SU-DHL-6 (cell line): ENCODE data around the gene TBC1D1.

Experiments used
- H2AFZ ChIP-seq: fragments of 200-600 bp; sonication (generic); 2 replicates; pipeline ENCODE4 v1.6.1; 2014; ENCODE audit warnings: low read depth, mild to moderate bottlenecking, moderate library complexity, mixed read lengths, antibody characterized with exemption, low read length; ENCODE audit not compliant: severe bottlenecking
- H3F3A ChIP-seq: fragments of 200-600 bp; shearing (Covaris generic); 2 replicates; pipeline ENCODE4 v1.6.0; 2016; ENCODE audit warnings: antibody characterized with exemption, mild to moderate bottlenecking; ENCODE audit not compliant: insufficient read depth
- H3K27ac ChIP-seq: fragments of 200-600 bp; sonication (generic); 2 replicates; pipeline ENCODE4 v1.5.1; 2016; ENCODE audit warnings: low read depth, mild to moderate bottlenecking, low read length, moderate library complexity, mixed read lengths
- H3K27me3 ChIP-seq: fragments of 200-600 bp; sonication (generic), shearing (Covaris generic); 2 replicates; pipeline ENCODE4 v1.6.0; 2014; ENCODE audit warnings: mild to moderate bottlenecking, low read length
- H3K36me3 ChIP-seq: fragments of 200-600 bp; sonication (generic); 2 replicates; pipeline ENCODE4 v1.6.1; 2014; ENCODE audit warnings: mild to moderate bottlenecking, low read length, mixed read lengths
- H3K4me2 ChIP-seq: fragments of 300-600, 200-600 bp; shearing (Covaris generic), sonication (generic); 2 replicates; pipeline ENCODE4 v1.6.0; 2014; ENCODE audit warnings: low read length, low read depth, mild to moderate bottlenecking; ENCODE audit not compliant: poor library complexity, severe bottlenecking
- H3K4me3 ChIP-seq: fragments of 200-600 bp; sonication (generic); 2 replicates; pipeline ENCODE4 v1.5.1; 2014; ENCODE audit warnings: antibody characterized with exemption, low read length, mild to moderate bottlenecking, mixed read lengths; ENCODE audit not compliant: insufficient read depth, poor library complexity, severe bottlenecking
- H3K79me2 ChIP-seq: fragments of 200-600 bp; sonication (generic); 2 replicates; pipeline ENCODE4 v1.6.1; 2014; ENCODE audit warnings: mild to moderate bottlenecking, low read length, moderate library complexity; ENCODE audit not compliant: insufficient read depth
- H3K9ac ChIP-seq: fragments of 200-600 bp; sonication (generic); 2 replicates; pipeline ENCODE4 v1.7.0; 2014; ENCODE audit warnings: mild to moderate bottlenecking, low read length
- H3K9me2 ChIP-seq: fragments of 200-600 bp; sonication (generic); replicated peaks from 2 replicates; pipeline ENCODE4 v1.6.1; 2014; ENCODE audit warnings: low read length; ENCODE audit not compliant: insufficient read depth
- H3K9me3 ChIP-seq: fragments of 200-600 bp; sonication (generic); 2 replicates; pipeline ENCODE4 v1.6.1; 2014; ENCODE audit warnings: low read length, mixed read lengths; ENCODE audit not compliant: insufficient read depth
- H4K20me1 ChIP-seq: fragments of 200-600 bp; sonication (generic); 2 replicates; pipeline ENCODE4 v1.6.1; 2014; ENCODE audit warnings: low read depth, mild to moderate bottlenecking, antibody characterized with exemption, low read length, moderate library complexity, mixed read lengths
- CTCF ChIP-seq: fragments of 200-600 bp; sonication (generic); IDR thresholded peaks from one replicate; pipeline ENCODE4 v1.5.1; 2017; ENCODE audit warnings: antibody characterized with exemption, mild to moderate bottlenecking, low read length, moderate library complexity; ENCODE audit not compliant: insufficient read depth, poor library complexity, severe bottlenecking
- EZH2phosphoT487 ChIP-seq: fragments of 200-600 bp; sonication (generic), shearing (Covaris generic); conservative IDR thresholded peaks from 2 replicates; pipeline ENCODE4 v1.6.1; 2018; ENCODE audit warnings: mild to moderate bottlenecking, antibody characterized with exemption, low read length, moderate library complexity, mixed read lengths

TBC1D1 gene

GRCh38 chr4:37991623-37992410 lies 100.9 kb downstream of the TBC1D1 start:
- Histone ChIP-seq H3K27me3 (no peaks in the 10 kb centered on the region), H2AFZ (no peak overlapping the region), H4K20me1 (no peaks in the 10 kb centered on the region), H3K79me2 (peaks cover 8% of the 10 kb centered on the region; the same call in 1 of the 2 replicates), H3K9me3 (no peaks in the 10 kb centered on the region), H3F3A (peaks cover 4% of the 10 kb centered on the region; the same call in 1 of the 2 replicates), H3K9me2 (no peaks in the 10 kb centered on the region), H3K4me2 (no peak overlapping the region), H3K27ac (peak overlapping the region; percentile 6; the same call in 1 of the 2 replicates), H3K36me3 (no peaks in the 10 kb centered on the region), H3K9ac (no peak overlapping the region), H3K4me3 (no peak overlapping the region)
- TF ChIP-seq EZH2phosphoT487 (no peak), CTCF (no peak)

GRCh38 chr4:37993806-37994205 lies 102.9 kb downstream of the TBC1D1 start:
- Histone ChIP-seq H3K27me3 (no peaks in the 10 kb centered on the region), H3F3A (peaks cover 4% of the 10 kb centered on the region; the same call in 1 of the 2 replicates), H3K9me3 (no peaks in the 10 kb centered on the region), H3K4me3 (no peak overlapping the region), H4K20me1 (no peaks in the 10 kb centered on the region), H3K9ac (no peak overlapping the region), H2AFZ (no peak overlapping the region), H3K4me2 (no peak overlapping the region), H3K79me2 (peaks cover 16% of the 10 kb centered on the region), H3K36me3 (no peaks in the 10 kb centered on the region), H3K27ac (no peak overlapping the region), H3K9me2 (no peaks in the 10 kb centered on the region)
- TF ChIP-seq CTCF (no peak), EZH2phosphoT487 (no peak)

- TF ChIP-seq EZH2phosphoT487 (no peak), CTCF (no peak)
- Histone ChIP-seq H3K9ac (no peak overlapping the region), H3K9me2 (no peaks in the 10 kb centered on the region), H3K4me3 (no peak overlapping the region), H3K4me2 (no peak overlapping the region), H3K27ac (no peak overlapping the region), H3F3A (peaks cover 3% of the 10 kb centered on the region; the same call in 1 of the 2 replicates), H3K9me3 (no peaks in the 10 kb centered on the region), H4K20me1 (no peaks in the 10 kb centered on the region), H3K79me2 (peaks cover 17% of the 10 kb centered on the region), H2AFZ (no peak overlapping the region), H3K27me3 (no peaks in the 10 kb centered on the region), H3K36me3 (no peaks in the 10 kb centered on the region)
These were observed 103.7 kb downstream of the TBC1D1 start for GRCh38 chr4:37994569-37994968.
